Suprapubic skin (tissue), 3 donors: ENCODE data around the gene CMKLR1.

ENCODE experiments used
- CTCF ChIP-seq, 2 donors: fragments of 200-600 bp in 1 of 2; fragments of 450-650 bp in 1 of 2; sonication (generic) in 1 of 2; IDR thresholded peaks; one replicate each; pipeline ENCODE4 v1.5.1; 2016 to 2019; ENCODE audit warnings: antibody characterized with exemption in 2 of 2, mild to moderate bottlenecking in 1 of 2, moderate library complexity in 1 of 2
- POLR2A ChIP-seq, 2 donors: fragments of 450-650 bp; IDR thresholded peaks; one replicate each; pipeline ENCODE4 v1.6.1; 2017; ENCODE audit warnings: antibody characterized with exemption in 2 of 2, mild to moderate bottlenecking in 2 of 2, moderate library complexity in 2 of 2

- TF ChIP-seq POLR2A (IDR thresholded peaks at IDR 0.05) (no peak), CTCF (IDR thresholded peaks at IDR 0.05) (no peak)
These were observed 32.1 kb downstream of the CMKLR1 start for GRCh38 chr12:108307006-108307405.
